ENCODE results near the gene PFKL. TPM values are rescaled to one million over a fixed set of nuclear protein-coding genes. Genes with fewer than 3 reads are reported as not detected.

Gene PFKL
- total RNA-seq, 1 donor from 2014 or later: 125 TPM

DNA sequence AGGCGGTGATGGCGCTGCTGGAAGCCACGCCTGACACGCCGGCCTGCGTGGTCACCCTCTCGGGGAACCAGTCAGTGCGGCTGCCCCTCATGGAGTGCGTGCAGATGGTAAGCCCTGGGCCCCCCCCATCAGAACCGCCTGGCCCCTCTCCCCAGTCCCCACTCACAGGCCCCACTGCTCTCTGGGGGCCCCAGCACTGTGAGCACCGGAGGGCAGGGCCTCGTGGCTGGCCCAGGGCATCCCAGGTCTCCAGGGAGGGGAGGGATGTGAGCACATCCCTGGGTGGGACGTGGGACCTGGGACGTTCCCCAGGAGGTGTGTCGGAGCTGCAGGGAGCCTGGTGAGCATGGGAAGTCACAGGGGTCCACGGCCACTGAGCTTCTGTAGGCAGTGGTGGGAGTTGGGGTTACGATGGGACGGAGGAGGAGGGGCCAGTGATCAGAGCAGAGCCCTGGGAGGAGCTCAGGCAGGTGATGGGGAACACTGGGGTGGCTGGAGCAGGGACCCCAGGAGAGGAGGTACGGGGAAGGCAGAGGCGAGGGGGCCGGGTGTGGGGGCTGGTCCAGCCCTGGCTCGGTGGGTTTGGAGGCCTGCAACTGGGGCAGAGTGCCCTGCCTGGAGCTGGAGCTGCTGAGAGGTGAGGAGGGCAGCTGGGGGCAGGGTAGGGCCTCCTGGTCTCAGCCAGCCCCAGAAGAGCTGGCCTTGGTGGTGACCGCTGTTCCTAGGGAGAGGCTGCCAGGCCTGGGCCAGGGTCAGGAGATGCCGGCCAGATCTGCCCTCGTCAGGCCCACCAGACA, 18.8 kb downstream of the PFKL start:
- no peak for DNase-seq (ENCODE audit: low read depth)

DNA sequence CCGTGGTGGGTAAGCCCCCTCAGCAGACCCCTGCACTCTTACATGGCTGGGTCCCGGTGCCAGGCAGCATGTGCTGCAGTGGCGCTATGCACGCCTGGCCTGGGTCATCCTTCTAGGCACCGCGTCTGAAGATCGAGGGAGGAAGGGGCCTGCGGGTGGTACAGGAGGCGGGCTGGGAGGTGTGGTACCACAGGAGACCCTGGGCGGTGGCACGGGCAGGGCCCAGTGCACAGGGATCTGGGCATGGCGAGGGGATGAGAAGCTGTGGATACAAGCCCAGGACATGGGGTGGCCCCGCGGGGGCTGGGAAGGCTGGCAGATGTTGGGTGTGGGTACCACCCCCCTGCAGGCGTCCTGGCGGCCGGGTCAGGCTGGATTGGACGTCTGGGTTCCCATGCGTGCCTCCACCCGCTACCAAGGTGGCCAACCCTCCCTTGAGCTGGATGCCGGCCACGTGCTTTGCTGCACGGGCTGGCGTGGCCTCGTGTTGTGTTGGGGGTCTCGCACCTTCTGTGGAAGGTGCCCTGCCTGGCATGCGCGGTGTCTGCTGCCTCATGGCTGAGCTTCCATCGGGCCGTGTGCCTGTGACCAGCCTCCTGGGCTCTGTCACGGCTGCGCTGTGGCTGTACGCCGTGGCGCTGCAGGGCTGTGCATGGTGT, 19.7 kb downstream of the PFKL start:
- DNase-seq (ENCODE audit: low read depth): no peak
- TF ChIP-seq, protein P1, sequence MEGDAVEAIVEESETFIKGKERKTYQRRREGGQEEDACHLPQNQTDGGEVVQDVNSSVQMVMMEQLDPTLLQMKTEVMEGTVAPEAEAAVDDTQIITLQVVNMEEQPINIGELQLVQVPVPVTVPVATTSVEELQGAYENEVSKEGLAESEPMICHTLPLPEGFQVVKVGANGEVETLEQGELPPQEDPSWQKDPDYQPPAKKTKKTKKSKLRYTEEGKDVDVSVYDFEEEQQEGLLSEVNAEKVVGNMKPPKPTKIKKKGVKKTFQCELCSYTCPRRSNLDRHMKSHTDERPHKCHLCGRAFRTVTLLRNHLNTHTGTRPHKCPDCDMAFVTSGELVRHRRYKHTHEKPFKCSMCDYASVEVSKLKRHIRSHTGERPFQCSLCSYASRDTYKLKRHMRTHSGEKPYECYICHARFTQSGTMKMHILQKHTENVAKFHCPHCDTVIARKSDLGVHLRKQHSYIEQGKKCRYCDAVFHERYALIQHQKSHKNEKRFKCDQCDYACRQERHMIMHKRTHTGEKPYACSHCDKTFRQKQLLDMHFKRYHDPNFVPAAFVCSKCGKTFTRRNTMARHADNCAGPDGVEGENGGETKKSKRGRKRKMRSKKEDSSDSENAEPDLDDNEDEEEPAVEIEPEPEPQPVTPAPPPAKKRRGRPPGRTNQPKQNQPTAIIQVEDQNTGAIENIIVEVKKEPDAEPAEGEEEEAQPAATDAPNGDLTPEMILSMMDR (conservative IDR thresholded peaks at IDR 0.05; ENCODE audit: low read depth, low read length): no peak
- no peak overlapping the region for H3K4me3 ChIP-seq (ENCODE audit: low read depth, low read length)

More for the DNA sequence above, 18.8 kb downstream of the PFKL start:
- no peak overlapping the region for H3K4me3 ChIP-seq (ENCODE audit: low read depth, low read length)
- TF ChIP-seq, protein P1 (conservative IDR thresholded peaks at IDR 0.05; ENCODE audit: low read depth, low read length): no peak

- H3K4me3 ChIP-seq (ENCODE audit: low read depth, low read length): no peak overlapping the region
- DNase-seq (ENCODE audit: low read depth): no peak
- TF ChIP-seq, protein P1 (conservative IDR thresholded peaks at IDR 0.05; ENCODE audit: low read depth, low read length): no peak
Observed at GRCh38 chr21:44320847-44321246, 21.0 kb downstream of the PFKL start.

- DNase-seq (ENCODE audit: low read depth): no peak
- TF ChIP-seq, protein P1 (conservative IDR thresholded peaks at IDR 0.05; ENCODE audit: low read depth, low read length): no peak
- no peak overlapping the region for H3K4me3 ChIP-seq (ENCODE audit: low read depth, low read length)
Observed at GRCh38 chr21:44321846-44322450, 22.1 kb downstream of the PFKL start.

DNA sequence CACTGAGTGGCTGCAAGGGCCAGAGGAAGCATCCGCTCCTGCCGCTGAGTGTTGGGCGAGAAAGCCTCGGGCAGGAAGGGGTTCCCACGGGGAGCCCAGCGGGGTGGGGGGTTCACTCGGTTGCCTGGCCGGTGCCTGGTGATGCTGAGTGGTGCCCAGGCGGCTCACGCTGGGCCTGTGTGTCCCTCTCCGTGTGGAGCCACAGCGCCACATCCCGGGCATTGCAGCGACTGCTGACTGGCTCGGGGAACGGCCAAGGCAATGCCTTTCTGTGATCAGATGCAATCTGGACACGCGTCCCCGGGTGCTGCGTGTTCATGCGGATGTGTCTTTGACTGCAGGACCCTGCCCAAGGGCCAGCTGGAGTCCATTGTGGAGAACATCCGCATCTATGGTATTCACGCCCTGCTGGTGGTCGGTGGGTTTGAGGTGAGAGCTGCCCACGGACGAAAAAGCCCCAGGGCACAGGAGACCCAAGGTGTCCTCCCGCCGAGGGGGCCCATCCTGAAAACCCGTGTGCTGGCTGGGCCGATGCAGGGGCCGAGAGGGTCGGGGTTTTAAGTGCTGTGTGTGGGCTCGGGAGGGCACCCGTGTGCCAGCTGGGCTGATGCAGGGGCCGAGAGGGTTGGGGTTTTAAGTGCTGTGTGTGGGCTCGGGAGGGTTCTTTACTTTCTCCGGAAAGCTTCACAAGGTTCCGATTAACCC, 22.9 kb downstream of the PFKL start:
- H3K4me3 ChIP-seq (ENCODE audit: low read depth, low read length): no peak overlapping the region
- DNase-seq (ENCODE audit: low read depth): no peak
- TF ChIP-seq, protein P1 (conservative IDR thresholded peaks at IDR 0.05; ENCODE audit: low read depth, low read length): no peak

- H3K4me3 ChIP-seq (ENCODE audit: low read depth, low read length): no peak overlapping the region
- TF ChIP-seq, protein P1 (conservative IDR thresholded peaks at IDR 0.05; ENCODE audit: low read depth, low read length): no peak
- DNase-seq (ENCODE audit: low read depth): no peak
Observed at GRCh38 chr21:44323591-44323990, 23.7 kb downstream of the PFKL start.
